Esophagus squamous epithelium (tissue), 4 donors: ENCODE data around the gene KLRG1.

Experiments
- CTCF ChIP-seq, 6 experiments: fragments of 450-650 bp in 4 of 6; fragments of 200-600 bp in 2 of 6; sonication (generic) in 2 of 6; IDR thresholded peaks; one replicate each; pipeline ENCODE4 v1.5.1; 2016 to 2019; ENCODE audit warnings: antibody characterized with exemption in 6 of 6, mild to moderate bottlenecking in 4 of 6, moderate library complexity in 4 of 6
- POLR2A ChIP-seq, 4 donors: fragments of 450-650 bp; IDR thresholded peaks; one replicate each; pipeline ENCODE4 v1.6.1; 2017; ENCODE audit warnings: antibody characterized with exemption in 4 of 4, mild to moderate bottlenecking in 4 of 4, moderate library complexity in 3 of 4

DNA sequence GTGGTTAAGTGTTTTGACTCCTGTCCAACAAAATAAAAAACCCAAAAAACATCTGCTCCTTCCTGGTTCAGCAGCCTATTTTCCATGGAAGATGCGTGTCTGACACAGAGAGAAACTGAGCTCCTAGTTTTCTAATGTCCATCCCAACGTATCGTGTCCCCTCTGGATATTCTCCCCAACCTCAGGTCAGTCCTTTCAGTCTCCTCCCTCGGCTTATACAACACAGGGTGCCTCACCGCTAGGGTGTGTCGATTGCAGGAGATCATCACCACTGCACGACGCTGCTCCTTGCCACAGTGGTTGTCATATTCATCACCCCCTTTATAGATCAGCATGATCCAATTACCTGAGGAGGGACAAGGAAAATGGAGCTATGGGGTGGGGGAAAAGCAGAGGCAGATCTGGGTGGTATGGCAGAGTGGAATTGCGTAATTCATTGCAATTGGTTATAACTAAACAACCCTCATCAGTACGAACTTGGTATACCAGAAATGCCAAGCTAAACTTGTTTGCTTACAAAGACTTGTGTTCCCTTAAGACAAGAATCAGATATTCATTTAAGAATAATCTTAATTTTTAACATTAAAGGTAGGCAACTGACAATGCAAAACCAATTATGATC is 45.7 kb upstream of the KLRG1 start:
- TF ChIP-seq CTCF (IDR thresholded peaks at IDR 0.05) (no peak), POLR2A (IDR thresholded peaks at IDR 0.05) (no peak)
